HG03439 (cell line): ENCODE results near the gene ANXA6.
A peak's percentile ranks its signal among the peaks of the same experiment; 100 is the strongest.

ENCODE experiments used
- ATAC-seq: cut with Tn5 transposase; IDR thresholded peaks from one replicate; pipeline ENCODE4 v1.9.1; 2021; ENCODE audit warnings: mild to moderate bottlenecking, moderate library complexity; ENCODE audit not compliant: unreplicated experiment

The ANXA6 gene

GRCh38 chr5:151106043-151106442 is 51.5 kb downstream of the ANXA6 start:
- ATAC-seq = no peak

- ATAC-seq = no peak
Observed at GRCh38 chr5:151105561-151105960, 52.0 kb downstream of the ANXA6 start.

- no peak for ATAC-seq
Observed at GRCh38 chr5:151104795-151105194, 52.8 kb downstream of the ANXA6 start.

- ATAC-seq = no peak
Observed at GRCh38 chr5:151101746-151102145, 55.8 kb downstream of the ANXA6 start.

- no peak for ATAC-seq
Observed at GRCh38 chr5:151101151-151101550, 56.4 kb downstream of the ANXA6 start.

GRCh38 chr5:151100681-151101080 is 56.9 kb downstream of the ANXA6 start:
- ATAC-seq = no peak

- ATAC-seq = no peak
Observed at GRCh38 chr5:151098768-151099121, 58.8 kb downstream of the ANXA6 start.

- peak; percentile 30 for ATAC-seq
Observed at GRCh38 chr5:151097820-151098767, 59.5 kb downstream of the ANXA6 start.

- ATAC-seq = no peak
Observed at GRCh38 chr5:151097061-151097460, 60.5 kb downstream of the ANXA6 start.

- ATAC-seq = no peak
Observed at GRCh38 chr5:151096001-151096373, 61.6 kb downstream of the ANXA6 start.

- ATAC-seq = no peak
Observed at GRCh38 chr5:151095341-151096000, 62.1 kb downstream of the ANXA6 start.

GRCh38 chr5:151094852-151095245 is 62.7 kb downstream of the ANXA6 start:
- no peak for ATAC-seq

GRCh38 chr5:151094030-151094851 is 63.3 kb downstream of the ANXA6 start:
- peak; percentile 76 for ATAC-seq

GRCh38 chr5:151093476-151093889 is 64.1 kb downstream of the ANXA6 start:
- peak; percentile 9 for ATAC-seq

GRCh38 chr5:151092762-151093161 is 64.8 kb downstream of the ANXA6 start:
- ATAC-seq = no peak

GRCh38 chr5:151089726-151090125 is 67.9 kb downstream of the ANXA6 start:
- no peak for ATAC-seq

- no peak for ATAC-seq
Observed at GRCh38 chr5:151088986-151089385, 68.6 kb downstream of the ANXA6 start.

- no peak for ATAC-seq
Observed at GRCh38 chr5:151087486-151087885, 70.1 kb downstream of the ANXA6 start.

GRCh38 chr5:151086905-151087360 is 70.6 kb downstream of the ANXA6 start:
- ATAC-seq = peak; percentile 61

GRCh38 chr5:151086192-151086869 is 71.2 kb downstream of the ANXA6 start:
- ATAC-seq = no peak
